HG03066 (cell line): Measurements from ENCODE around the gene DNAH2.

Source experiments
- ATAC-seq: cut with Tn5 transposase; IDR thresholded peaks from one replicate; pipeline ENCODE4 v1.9.1; 2021; ENCODE audit warnings: low read depth; ENCODE audit not compliant: unreplicated experiment

Gene DNAH2

GRCh38 chr17:7817643-7817964, 100.1 kb downstream of the DNAH2 start:
- no peak for ATAC-seq

GRCh38 chr17:7818026-7818425, 100.5 kb downstream of the DNAH2 start:
- ATAC-seq: no peak

GRCh38 chr17:7818746-7819645, 101.5 kb downstream of the DNAH2 start:
- no peak for ATAC-seq

- no peak for ATAC-seq
Measured at GRCh38 chr17:7820231-7820630, 102.7 kb downstream of the DNAH2 start.

GRCh38 chr17:7822126-7822525, 104.6 kb downstream of the DNAH2 start:
- no peak for ATAC-seq

GRCh38 chr17:7823581-7824001, 106.0 kb downstream of the DNAH2 start:
- no peak for ATAC-seq

GRCh38 chr17:7824021-7824924, 106.7 kb downstream of the DNAH2 start:
- no peak for ATAC-seq

- ATAC-seq: no peak
Measured at GRCh38 chr17:7825206-7825990, 107.9 kb downstream of the DNAH2 start.

GRCh38 chr17:7830616-7831015, 113.1 kb downstream of the DNAH2 start:
- no peak for ATAC-seq

GRCh38 chr17:7831233-7831632, 113.7 kb downstream of the DNAH2 start:
- no peak for ATAC-seq

- no peak for ATAC-seq
Measured at GRCh38 chr17:7832431-7832830, 114.9 kb downstream of the DNAH2 start.

- no peak for ATAC-seq
Measured at GRCh38 chr17:7833011-7833794, 115.7 kb downstream of the DNAH2 start.

- ATAC-seq: peak; percentile 42
Measured at GRCh38 chr17:7833795-7834541, 116.4 kb downstream of the DNAH2 start, which contains the start of gene KDM6B. Gene KDM6B, plus strand, starts transcription at chr17:7834217. Its CDS starts 11,338 bp downstream, at chr17:7845555.

GRCh38 chr17:7834542-7834956, 117.0 kb downstream of the DNAH2 start:
- ATAC-seq: no peak

GRCh38 chr17:7834957-7835813, 117.6 kb downstream of the DNAH2 start:
- peak; percentile 30 for ATAC-seq

- ATAC-seq: peak; percentile 32
Measured at GRCh38 chr17:7835814-7836595, 118.5 kb downstream of the DNAH2 start.

- no peak for ATAC-seq
Measured at GRCh38 chr17:7836596-7837407, 119.3 kb downstream of the DNAH2 start.
